Measurements from ENCODE around the gene ITPR1.

Gene ITPR1

GRCh38 chr3:4744405-4745234 lies 251.5 kb downstream of the ITPR1 start:
- in situ Hi-C loops (cut with HindIII; ENCODE audit: low sequenced_read_pairs), result no loop called here
- no peak for TF ChIP-seq CTCF (IDR thresholded peaks at IDR 0.05; ENCODE audit: low read depth, low read length)
- peak; percentile 75 for DNase-seq (ENCODE audit: low read depth, low spot score)
- no peak overlapping the region for H3K4me3 ChIP-seq (ENCODE audit: low read depth, low read length)

- no peak overlapping the region for H3K4me3 ChIP-seq (ENCODE audit: low read depth, low read length)
- in situ Hi-C loops (cut with HindIII; ENCODE audit: low sequenced_read_pairs), result no loop called here
- no peak for DNase-seq (ENCODE audit: low read depth, low spot score)
- no peak for TF ChIP-seq CTCF (IDR thresholded peaks at IDR 0.05; ENCODE audit: low read depth, low read length)
Observed at GRCh38 chr3:4745235-4745610, 252.1 kb downstream of the ITPR1 start.

- H3K4me3 ChIP-seq (ENCODE audit: low read depth, low read length), result no peak overlapping the region
- TF ChIP-seq CTCF (IDR thresholded peaks at IDR 0.05; ENCODE audit: low read depth, low read length), result no peak
- peak; percentile 77 for DNase-seq (ENCODE audit: low read depth, low spot score)
- in situ Hi-C loops (cut with HindIII; ENCODE audit: low sequenced_read_pairs), result no loop called here
Observed at GRCh38 chr3:4746241-4746958, 253.3 kb downstream of the ITPR1 start.

GRCh38 chr3:4748127-4748526 lies 255.0 kb downstream of the ITPR1 start:
- TF ChIP-seq CTCF (IDR thresholded peaks at IDR 0.05; ENCODE audit: low read depth, low read length), result no peak
- in situ Hi-C loops (cut with HindIII; ENCODE audit: low sequenced_read_pairs), result no loop called here
- DNase-seq (ENCODE audit: low read depth, low spot score), result no peak
- H3K4me3 ChIP-seq (ENCODE audit: low read depth, low read length), result no peak overlapping the region

GRCh38 chr3:4748701-4749378 lies 255.7 kb downstream of the ITPR1 start:
- H3K4me3 ChIP-seq (ENCODE audit: low read depth, low read length), result no peak overlapping the region
- in situ Hi-C loops (cut with HindIII; ENCODE audit: low sequenced_read_pairs), result no loop called here
- no peak for DNase-seq (ENCODE audit: low read depth, low spot score)
- TF ChIP-seq CTCF (IDR thresholded peaks at IDR 0.05; ENCODE audit: low read depth, low read length), result no peak

- TF ChIP-seq CTCF (IDR thresholded peaks at IDR 0.05; ENCODE audit: low read depth, low read length), result no peak
- in situ Hi-C loops (cut with HindIII; ENCODE audit: low sequenced_read_pairs), result no loop called here
Observed at GRCh38 chr3:4749567-4750002, 256.4 kb downstream of the ITPR1 start.

More at GRCh38 chr3:4749567-4750002, 256.4 kb downstream of the ITPR1 start:
- H3K4me3 ChIP-seq (ENCODE audit: low read depth, low read length), result no peak overlapping the region
- no peak for DNase-seq (ENCODE audit: low read depth, low spot score)
